Muscle of leg (tissue), 9 donors: ENCODE measurements around the gene HOXA7. TPM values are rescaled to one million over a fixed set of nuclear protein-coding genes. Genes with fewer than 3 reads are reported as not detected.

Experiments
- polyA plus RNA-seq, 8 donors: library from polyadenylated mRNA; unstranded; fragments of 120-200 nt; gene quantifications; one replicate each; pipeline versions ENCODE4 v1.2.1 to v1.2.3, GENCODE V29; 2013; ENCODE audit warnings: inconsistent platforms in 1 of 8, low replicate concordance in 1 of 8; ENCODE audit not compliant: insufficient read length in 8 of 8, insufficient read depth in 1 of 8
- total RNA-seq: library from RNA; stranded (reverse); fragments of 120-200 nt; gene quantifications from one replicate; pipeline ENCODE4 v1.2.4, GENCODE V29; 2013

The HOXA7 gene
- total and polyA plus RNA-seq, 9 donors: 3.9 to 16.3 (median 11.5) TPM

Other genes with a start within 250 kb of the HOXA7 start
- 0.58 TPM for gene HOXA1, start 60.7 kb downstream of the HOXA7 start, total RNA-seq
- gene HOXA1, start 60.7 kb downstream of the HOXA7 start, polyA plus RNA-seq: 1 to 10 TPM in 3 of 8 donors, under 1 TPM in 5; 0.42 to 1.2 (median 0.93) TPM
- 0.71 TPM for gene HOXA2, start 54.0 kb downstream of the HOXA7 start, total RNA-seq
- 1 to 10 TPM in 6 of 8 donors, under 1 TPM in 2; 0.70 to 3.1 (median 1.4) TPM for gene HOXA2, start 54.0 kb downstream of the HOXA7 start, polyA plus RNA-seq
- gene HOXA4, start 25.9 kb downstream of the HOXA7 start, total RNA-seq: 3.2 TPM
- 10 to 100 TPM in 7 of 8 donors, 1 to 10 TPM in 1; 10.0 to 26.2 (median 23.0) TPM for gene HOXA4, start 25.9 kb downstream of the HOXA7 start, polyA plus RNA-seq
- gene HOXA5, start 13.0 kb downstream of the HOXA7 start, total RNA-seq: 9.4 TPM
- 10 to 100 TPM in 4 of 8 donors, 1 to 10 TPM in 4; 7.1 to 16.6 (median 9.7) TPM for gene HOXA5, start 13.0 kb downstream of the HOXA7 start, polyA plus RNA-seq
- 5.6 TPM for gene HOXA6, start 8.9 kb downstream of the HOXA7 start, total RNA-seq
- 10 to 100 TPM in 1 of 8 donors, 1 to 10 TPM in 7; 4.2 to 10.5 (median 6.2) TPM for gene HOXA6, start 8.9 kb downstream of the HOXA7 start, polyA plus RNA-seq
- 4.7 TPM for gene HOXA3, start 4.1 kb downstream of the HOXA7 start, total RNA-seq
- gene HOXA3, start 4.1 kb downstream of the HOXA7 start, polyA plus RNA-seq: 10 to 100 TPM in 4 of 8 donors, 1 to 10 TPM in 4; 5.1 to 12.5 (median 9.7) TPM
- 16.6 TPM for gene HOXA9, start 8.9 kb upstream of the HOXA7 start, total RNA-seq
- 10 to 100 TPM; 16.0 to 28.5 (median 22.7) TPM for gene HOXA9, start 8.9 kb upstream of the HOXA7 start, polyA plus RNA-seq
- gene HOXA10, start 17.6 kb upstream of the HOXA7 start, total RNA-seq: 21.2 TPM
- 10 to 100 TPM; 27.3 to 36.0 (median 31.2) TPM for gene HOXA10, start 17.6 kb upstream of the HOXA7 start, polyA plus RNA-seq
- gene HOXA11, start 28.6 kb upstream of the HOXA7 start, total RNA-seq: 4.7 TPM
- 10 to 100 TPM in 1 of 8 donors, 1 to 10 TPM in 7; 2.0 to 12.0 (median 6.5) TPM for gene HOXA11, start 28.6 kb upstream of the HOXA7 start, polyA plus RNA-seq
- 0.40 TPM for gene HOXA13, start 43.4 kb upstream of the HOXA7 start, total RNA-seq
- gene HOXA13, start 43.4 kb upstream of the HOXA7 start, polyA plus RNA-seq: 1 to 10 TPM in 2 of 8 donors, under 1 TPM in 4, not detected in 2; 0.27 to 1.6 (median 0.54) TPM
- gene EVX1, start 86.1 kb upstream of the HOXA7 start, total RNA-seq: not detected
- gene EVX1, start 86.1 kb upstream of the HOXA7 start, polyA plus RNA-seq: not detected